ENCODE data around the gene ROM1. TPM values are rescaled to one million over a fixed set of nuclear protein-coding genes. Genes with fewer than 3 reads are reported as not detected.
"Not testable (repeated sequence)": the region's sequence is repeated elsewhere in the genome, so short reads cannot be mapped to it uniquely, and the experiment has no call there.

ROM1 gene
- total RNA-seq, 2 experiments from 2014 or later: 2.0 to 2.8 TPM

DNA sequence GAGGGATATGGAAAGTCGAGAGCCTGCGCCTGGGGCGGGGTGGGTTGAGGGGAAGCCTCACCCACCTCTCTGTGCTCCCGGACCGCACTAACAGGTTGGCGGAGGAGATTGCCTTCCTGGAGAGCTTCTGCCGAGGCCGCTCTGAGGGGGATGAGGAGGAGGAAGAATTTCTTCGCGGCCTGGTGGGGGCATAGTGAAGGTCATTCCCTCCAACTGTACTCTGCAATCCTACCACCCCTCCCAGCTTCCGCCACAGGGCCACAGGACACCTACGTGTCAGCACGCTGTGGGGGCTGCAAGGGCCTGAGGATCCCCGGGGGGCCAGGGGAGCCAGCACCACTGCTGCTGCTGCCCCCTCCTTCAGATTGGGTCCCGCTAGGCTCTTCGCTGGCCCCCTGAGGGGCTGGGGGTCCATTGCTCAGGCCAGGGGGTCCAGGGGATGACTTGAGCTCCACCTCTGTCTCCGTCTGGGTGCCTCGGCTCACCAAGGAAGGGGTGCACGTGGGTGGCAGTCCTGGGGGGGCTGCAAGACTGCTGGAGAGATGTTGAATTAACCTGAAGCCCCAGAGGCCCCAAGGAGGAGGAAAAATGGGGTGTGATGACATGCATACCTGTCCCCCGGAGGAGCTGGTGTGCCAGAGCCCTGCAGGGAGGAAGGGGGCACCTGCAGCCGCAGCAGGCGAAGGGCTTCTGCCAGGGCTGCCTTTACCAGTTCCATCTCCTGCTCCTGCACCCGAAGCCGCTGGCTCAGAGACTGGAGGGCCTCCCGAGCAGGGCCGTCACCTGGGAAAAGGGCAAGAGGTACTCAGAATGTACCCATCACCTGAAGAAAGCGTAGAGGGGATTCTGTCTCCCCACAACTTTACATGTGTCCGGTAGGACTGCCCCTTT is 2.0 kb upstream of the ROM1 start:
- H3K27ac Mint-ChIP-seq: peak overlapping the region; percentile 95
- H3K36me3 Mint-ChIP-seq: peaks cover 42% of the 10 kb centered on the region
- DNase-seq: no peak
- H3K4me1 Mint-ChIP-seq: peaks cover 48% of the 10 kb centered on the region
- H3K27me3 Mint-ChIP-seq: no peaks in the 10 kb centered on the region
- peak overlapping the region; percentile 90 for H3K4me3 Mint-ChIP-seq
- no peaks in the 10 kb centered on the region for H3K9me3 Mint-ChIP-seq

DNA sequence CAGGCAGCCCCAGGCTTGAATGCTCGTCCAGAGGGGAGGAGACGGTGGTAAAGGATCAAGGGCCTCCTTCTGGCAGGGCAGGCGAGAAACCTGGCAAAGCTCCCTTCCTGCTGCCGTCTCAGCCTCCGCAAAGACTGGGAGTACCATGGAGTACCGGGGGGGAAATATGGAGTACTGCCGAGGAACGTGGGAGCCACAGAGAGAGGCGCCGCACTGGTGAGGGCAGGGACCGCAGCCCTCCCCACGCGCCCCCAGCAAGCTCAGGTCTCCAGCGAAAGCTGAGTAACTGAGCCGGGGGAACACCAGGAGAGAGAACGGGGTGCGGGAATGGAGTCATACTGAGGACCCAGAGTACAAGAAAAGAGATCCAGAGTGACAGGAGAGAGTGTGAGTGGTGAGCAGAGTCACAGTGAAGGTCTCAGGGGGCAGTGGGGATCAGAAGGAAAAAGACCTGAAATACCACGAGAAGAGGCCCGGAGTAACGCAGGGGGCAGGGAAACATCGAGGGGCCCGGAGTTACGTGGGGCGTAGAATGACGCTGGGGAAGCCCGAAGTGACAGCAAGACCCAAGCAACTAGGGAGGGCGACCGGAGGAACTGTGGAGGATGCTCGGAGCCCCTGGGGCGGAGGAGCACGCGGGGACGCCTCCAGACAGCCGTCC is 1.2 kb upstream of the ROM1 start:
- H3K4me1 Mint-ChIP-seq: peaks cover 45% of the 10 kb centered on the region

GRCh38 chr11:62613291-62613778 is 278 bp downstream of the ROM1 start:
- Mint-ChIP-seq H3K4me3 (no peak overlapping the region), H3K4me1 (peaks cover 36% of the 10 kb centered on the region), H3K9me3 (no peaks in the 10 kb centered on the region), H3K36me3 (peaks cover 35% of the 10 kb centered on the region), H3K27me3 (no peaks in the 10 kb centered on the region), H3K27ac (peak overlapping the region; percentile 87)
- no peak for DNase-seq

More for the DNA sequence above, 1.2 kb upstream of the ROM1 start:
- H3K9me3 Mint-ChIP-seq: no peaks in the 10 kb centered on the region
- H3K27me3 Mint-ChIP-seq: no peaks in the 10 kb centered on the region
- H3K27ac Mint-ChIP-seq: peak overlapping the region; percentile 95
- DNase-seq: peak; percentile 56
- H3K4me3 Mint-ChIP-seq: peak overlapping the region; percentile 90
- H3K36me3 Mint-ChIP-seq: peaks cover 41% of the 10 kb centered on the region

DNA sequence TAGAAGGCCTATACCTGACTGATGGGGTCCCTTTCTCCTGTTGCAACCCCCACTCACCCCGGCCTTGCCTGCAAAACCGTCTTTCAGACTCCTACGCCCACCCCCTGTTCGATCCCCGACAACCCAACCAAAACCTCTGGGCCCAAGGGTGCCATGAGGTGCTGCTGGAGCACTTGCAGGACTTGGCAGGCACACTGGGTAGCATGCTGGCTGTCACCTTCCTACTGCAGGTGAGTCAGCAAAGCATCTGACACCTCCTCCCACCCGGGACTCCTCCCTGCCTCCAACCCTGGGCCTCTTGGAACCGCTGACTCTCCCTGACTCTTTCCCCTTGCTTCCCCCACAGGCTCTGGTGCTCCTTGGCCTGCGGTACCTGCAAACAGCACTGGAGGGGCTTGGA is 1.2 kb downstream of the ROM1 start:
- H3K36me3 Mint-ChIP-seq: peaks cover 35% of the 10 kb centered on the region
- no peaks in the 10 kb centered on the region for H3K27me3 Mint-ChIP-seq
- DNase-seq: peak; percentile 43
- H3K4me1 Mint-ChIP-seq: peaks cover 32% of the 10 kb centered on the region
- H3K27ac Mint-ChIP-seq: peak overlapping the region; percentile 87
- no peaks in the 10 kb centered on the region for H3K9me3 Mint-ChIP-seq
- peak overlapping the region; percentile 3 for H3K4me3 Mint-ChIP-seq

DNA sequence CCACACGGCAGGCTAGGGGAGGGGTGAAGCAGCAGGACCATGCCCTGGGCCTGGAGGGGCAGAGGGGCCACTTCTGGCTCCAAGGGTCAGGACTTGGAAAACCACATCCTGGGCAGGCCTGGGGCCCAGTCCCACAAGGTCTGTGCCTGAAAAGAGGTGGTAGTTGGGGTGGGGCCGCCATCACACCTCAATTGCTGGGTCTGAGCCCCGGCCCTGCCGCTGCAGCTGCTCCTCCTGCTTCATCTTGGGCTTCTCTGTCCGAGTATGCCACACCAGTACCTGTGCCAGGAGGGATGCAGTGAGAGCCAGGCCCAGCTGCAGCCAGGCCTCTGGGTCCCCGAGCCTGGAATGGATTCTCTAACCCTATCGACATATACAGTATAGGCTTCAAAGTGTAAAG is 2.5 kb downstream of the ROM1 start:
- Mint-ChIP-seq H3K4me1 (peaks cover 32% of the 10 kb centered on the region), H3K36me3 (peaks cover 34% of the 10 kb centered on the region), H3K27ac (no peak overlapping the region), H3K27me3 (no peaks in the 10 kb centered on the region), H3K4me3 (no peak overlapping the region), H3K9me3 (no peaks in the 10 kb centered on the region)
- DNase-seq: no peak

- not testable (repeated sequence) for H3K9me3 Mint-ChIP-seq, H3K27me3 Mint-ChIP-seq, H3K27ac Mint-ChIP-seq, DNase-seq, H3K4me3 Mint-ChIP-seq
- peaks cover 32% of the 10 kb centered on the region for H3K4me1 Mint-ChIP-seq
- H3K36me3 Mint-ChIP-seq: peaks cover 38% of the 10 kb centered on the region
Observed at GRCh38 chr11:62616957-62617356, 3.9 kb downstream of the ROM1 start.

DNA sequence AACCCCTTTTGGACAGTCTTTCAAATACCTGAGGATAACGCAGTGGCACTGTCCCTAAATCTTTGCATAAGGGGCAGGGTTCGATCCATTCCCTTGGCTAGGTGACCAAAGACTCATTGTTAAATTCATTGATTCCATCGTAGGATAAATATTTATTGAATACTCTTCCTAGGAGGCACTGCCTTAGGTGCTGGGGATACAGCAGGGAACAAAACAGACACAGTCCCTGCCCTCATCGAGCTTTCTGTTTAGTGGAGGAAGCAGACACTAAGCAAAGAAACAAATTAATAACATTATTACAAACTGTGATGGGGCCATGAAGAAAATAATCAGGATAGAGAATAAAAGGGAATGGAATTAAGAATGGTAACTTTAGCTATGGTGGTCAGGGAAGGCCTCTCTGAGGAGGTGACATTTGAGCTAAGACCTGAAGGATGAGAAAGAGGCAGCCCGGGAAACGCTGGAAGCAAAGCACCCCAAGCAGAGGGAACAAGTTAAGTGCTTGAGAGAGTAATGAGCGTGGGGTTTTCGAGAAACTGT is 8.0 kb downstream of the ROM1 start:
- Mint-ChIP-seq H3K36me3 (peaks cover 49% of the 10 kb centered on the region), H3K27ac (peak overlapping the region; percentile 93), H3K27me3 (no peaks in the 10 kb centered on the region), H3K9me3 (no peaks in the 10 kb centered on the region), H3K4me1 (peaks cover 31% of the 10 kb centered on the region), H3K4me3 (peak overlapping the region; percentile 96)
- no peak for DNase-seq

GRCh38 chr11:62621567-62622470 is 8.8 kb downstream of the ROM1 start, which contains the start of gene B3GAT3:
Gene B3GAT3 (minus strand): TSS chr11:62621986. CDS start chr11:62621947, 39 bp downstream.
- H3K4me3 Mint-ChIP-seq: peak within 1 kb of the TSS; percentile 96
- H3K9me3 Mint-ChIP-seq: no peaks in the 10 kb centered on the region
- peak within 1 kb of the TSS; percentile 95 for H3K27ac Mint-ChIP-seq
- peaks cover 48% of the 10 kb centered on the region for H3K36me3 Mint-ChIP-seq
- H3K4me1 Mint-ChIP-seq: peaks cover 29% of the 10 kb centered on the region
- H3K27me3 Mint-ChIP-seq: no peaks in the 10 kb centered on the region
- peak; percentile 97 for DNase-seq

DNA sequence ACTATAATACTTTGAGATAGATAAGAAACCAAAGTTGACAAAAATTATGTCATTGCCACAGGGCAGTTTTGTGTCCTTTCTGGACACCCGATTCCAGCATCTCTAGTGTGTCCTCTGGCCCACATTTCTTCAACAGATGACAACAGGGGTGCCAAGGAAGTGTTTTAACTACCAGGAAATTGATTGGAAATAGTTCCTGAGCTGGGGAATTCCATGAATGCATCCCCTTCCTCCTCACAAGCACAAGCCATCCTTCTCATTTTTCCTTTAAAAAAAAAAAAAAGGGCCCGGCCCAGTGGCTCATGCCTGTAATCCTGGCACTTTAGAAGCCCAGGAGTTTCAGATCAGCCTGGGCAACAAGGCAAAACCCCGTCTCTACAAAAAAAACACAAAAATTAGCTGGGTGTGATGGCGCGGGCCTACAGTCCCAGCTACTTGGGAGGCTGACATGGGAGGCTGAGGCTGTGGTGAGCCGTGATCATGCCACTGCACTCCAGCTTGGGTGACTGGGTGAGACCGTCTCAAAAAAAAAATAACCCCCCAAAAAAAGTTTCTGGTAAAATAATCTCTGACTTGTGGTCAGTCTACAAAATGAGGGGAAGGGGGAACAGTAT is 9.5 kb downstream of the ROM1 start:
- Mint-ChIP-seq H3K27me3 (no peaks in the 10 kb centered on the region), H3K36me3 (peaks cover 50% of the 10 kb centered on the region), H3K9me3 (no peaks in the 10 kb centered on the region), H3K27ac (peak overlapping the region; percentile 95), H3K4me3 (peak overlapping the region; percentile 76), H3K4me1 (peaks cover 28% of the 10 kb centered on the region)
- no peak for DNase-seq

GRCh38 chr11:62627713-62628112 is 14.7 kb downstream of the ROM1 start:
- DNase-seq: no peak
- H3K4me1 Mint-ChIP-seq: peaks cover 8% of the 10 kb centered on the region
- peaks cover 44% of the 10 kb centered on the region for H3K36me3 Mint-ChIP-seq

GRCh38 chr11:62632492-62632891 is 19.4 kb downstream of the ROM1 start:
- Mint-ChIP-seq H3K27ac (peak overlapping the region; percentile 32), H3K36me3 (peaks cover 51% of the 10 kb centered on the region), H3K27me3 (no peaks in the 10 kb centered on the region), H3K4me3 (no peak overlapping the region), H3K9me3 (no peaks in the 10 kb centered on the region), H3K4me1 (peaks cover 26% of the 10 kb centered on the region)
- DNase-seq: no peak

More at GRCh38 chr11:62627713-62628112, 14.7 kb downstream of the ROM1 start:
- Mint-ChIP-seq H3K27me3 (no peaks in the 10 kb centered on the region), H3K4me3 (no peak overlapping the region), H3K9me3 (no peaks in the 10 kb centered on the region), H3K27ac (no peak overlapping the region)

- H3K36me3 Mint-ChIP-seq: peaks cover 40% of the 10 kb centered on the region
- H3K27ac Mint-ChIP-seq: peak overlapping the region; percentile 38
- peaks cover 38% of the 10 kb centered on the region for H3K4me1 Mint-ChIP-seq
- no peaks in the 10 kb centered on the region for H3K27me3 Mint-ChIP-seq
- no peaks in the 10 kb centered on the region for H3K9me3 Mint-ChIP-seq
- no peak for DNase-seq
- H3K4me3 Mint-ChIP-seq: peak overlapping the region; percentile 14
Observed at GRCh38 chr11:62644220-62644619, 31.2 kb downstream of the ROM1 start.

GRCh38 chr11:62645671-62645945 is 32.6 kb downstream of the ROM1 start:
- Mint-ChIP-seq H3K4me3 (peak overlapping the region; percentile 99), H3K9me3 (no peaks in the 10 kb centered on the region), H3K4me1 (peaks cover 30% of the 10 kb centered on the region), H3K27me3 (no peaks in the 10 kb centered on the region), H3K36me3 (peaks cover 31% of the 10 kb centered on the region), H3K27ac (peak overlapping the region; percentile 99)
- DNase-seq: no peak
